GM23338 (cell line): Measurements from ENCODE around the gene ASPG. TPM values are rescaled to one million over a fixed set of nuclear protein-coding genes. Genes with fewer than 3 reads are reported as not detected.

Experiments
- ATAC-seq: fragments of 200-7000 bp; cut with Tn5 transposase; 3 replicates; pipeline ENCODE4 v1.9.1; 2020
- DNase-seq: peaks from one replicate; pipeline ENCODE4 v3.0.0-alpha.2; 2015; ENCODE audit warnings: low spot score
- H2AFZ ChIP-seq: fragments of 200-600 bp; sonication (generic); 2 replicates; pipeline ENCODE4 v1.8.0; 2016; ENCODE audit warnings: antibody characterized with exemption, mild to moderate bottlenecking, moderate library complexity
- H3F3A ChIP-seq: fragments of 200-600 bp; sonication (generic); replicated peaks from 2 replicates; pipeline ENCODE4 v1.8.0; 2017; ENCODE audit warnings: antibody characterized with exemption, mixed run types, low read depth
- H3K27ac ChIP-seq: fragments of 200-600 bp; sonication (generic); 2 replicates; pipeline ENCODE4 v1.6.1; 2016; ENCODE audit warnings: low read depth
- H3K27me3 ChIP-seq: fragments of 200-600 bp; sonication (generic); 2 replicates; pipeline ENCODE4 v1.8.0; 2016; ENCODE audit warnings: mild to moderate bottlenecking, mixed run types, moderate library complexity; ENCODE audit not compliant: insufficient read depth
- H3K36me3 ChIP-seq: fragments of 200-600 bp; sonication (generic); 2 replicates; pipeline ENCODE4 v1.8.0; 2016; ENCODE audit warnings: mild to moderate bottlenecking; ENCODE audit not compliant: insufficient read depth
- H3K4me1 ChIP-seq: fragments of 200-600 bp; sonication (generic); 2 replicates; pipeline ENCODE4 v1.8.0; 2016; ENCODE audit warnings: mild to moderate bottlenecking, moderate library complexity; ENCODE audit not compliant: insufficient read depth
- H3K4me2 ChIP-seq: fragments of 200-600 bp; sonication (generic); 2 replicates; pipeline ENCODE4 v1.7.1; 2017; ENCODE audit warnings: mixed run types
- H3K4me3 ChIP-seq: fragments of 200-600 bp; sonication (generic); 2 replicates; pipeline ENCODE4 v1.6.1; 2016; ENCODE audit warnings: mixed run types
- H3K79me2 ChIP-seq: fragments of 200-600 bp; sonication (generic); replicated peaks from 2 replicates; pipeline ENCODE4 v1.8.0; 2017; ENCODE audit warnings: mild to moderate bottlenecking; ENCODE audit not compliant: insufficient read depth
- H3K9me2 ChIP-seq: fragments of 200-600 bp; sonication (generic); 2 replicates; pipeline ENCODE4 v1.8.0; 2017; ENCODE audit not compliant: insufficient read depth
- H4K20me1 ChIP-seq: fragments of 200-600 bp; sonication (generic); replicated peaks from 2 replicates; pipeline ENCODE4 v1.8.0; 2017; ENCODE audit warnings: mild to moderate bottlenecking; ENCODE audit not compliant: insufficient read depth
- H3K27ac Mint-ChIP-seq: 2 replicates; pipeline ENCODE4 v1.8.0; 2020; ENCODE audit warnings: inconsistent platforms, mild to moderate bottlenecking, moderate library complexity, mixed read lengths
- H3K27me3 Mint-ChIP-seq: 3 replicates; pipeline ENCODE4 v1.8.0; 2022; ENCODE audit warnings: low read depth, mild to moderate bottlenecking, moderate library complexity, mixed read lengths, inconsistent platforms; ENCODE audit not compliant: insufficient read depth, poor library complexity
- H3K36me3 Mint-ChIP-seq: 3 replicates; pipeline ENCODE4 v1.8.0; 2021; ENCODE audit warnings: low read depth, mild to moderate bottlenecking, inconsistent platforms, moderate library complexity, mixed read lengths
- H3K4me1 Mint-ChIP-seq: 3 replicates; pipeline ENCODE4 v1.8.0; 2020; ENCODE audit warnings: mild to moderate bottlenecking, inconsistent platforms, mixed read lengths
- H3K4me3 Mint-ChIP-seq: 3 replicates; pipeline ENCODE4 v1.8.0; 2021; ENCODE audit warnings: moderate library complexity, mild to moderate bottlenecking, inconsistent platforms, mixed read lengths
- H3K9me3 Mint-ChIP-seq: 3 replicates; pipeline ENCODE4 v1.8.0; 2020; ENCODE audit warnings: moderate library complexity, mild to moderate bottlenecking, inconsistent platforms, mixed read lengths
- NANOG ChIP-seq: IDR thresholded peaks from 2 replicates; pipeline ENCODE4 v1.6.1; 2016; ENCODE audit warnings: antibody characterized with exemption, borderline replicate concordance
- POLR2AphosphoS5 ChIP-seq: IDR thresholded peaks from 2 replicates; pipeline ENCODE4 v1.6.1; 2016; ENCODE audit warnings: antibody characterized with exemption, low read depth
- REST ChIP-seq: IDR thresholded peaks from one replicate; pipeline ENCODE4 v1.6.1; 2018; ENCODE audit warnings: antibody characterized with exemption; ENCODE audit not compliant: unreplicated experiment
- STAT1 ChIP-seq: IDR thresholded peaks from one replicate; pipeline ENCODE4 v1.6.1; 2016; ENCODE audit warnings: antibody characterized with exemption; ENCODE audit not compliant: unreplicated experiment
- polyA plus RNA-seq: library from polyadenylated mRNA; unstranded; fragments of >200 nt; fragmentation: Nextera tagmentation; extraction: Ambion mirVana; gene quantifications from 2 replicates; pipeline ENCODE4 v1.2.1, GENCODE V29; 2016
- total RNA-seq: library from RNA; depleted of rRNA; stranded (reverse); fragments of >200 nt; shearing (Covaris generic); gene quantifications from 2 replicates; pipeline ENCODE4 v1.2.3, GENCODE V29; 2014
- TF ChIP-seq, protein P1 (sequence below): IDR thresholded peaks from 2 replicates; pipeline ENCODE4 v1.6.1; 2016; ENCODE audit warnings: antibody characterized with exemption
- TF ChIP-seq, protein P2 (sequence below): fragments of 250-450 bp; sonication (Bioruptor Pico); IDR thresholded peaks from 2 replicates; pipeline ENCODE4 v1.5.0; 2020; ENCODE audit warnings: mild to moderate bottlenecking, moderate library complexity

ASPG gene
- total and polyA plus RNA-seq, 2 experiments from 2014 or later, result 0.61 to 6.2 TPM

DNA sequence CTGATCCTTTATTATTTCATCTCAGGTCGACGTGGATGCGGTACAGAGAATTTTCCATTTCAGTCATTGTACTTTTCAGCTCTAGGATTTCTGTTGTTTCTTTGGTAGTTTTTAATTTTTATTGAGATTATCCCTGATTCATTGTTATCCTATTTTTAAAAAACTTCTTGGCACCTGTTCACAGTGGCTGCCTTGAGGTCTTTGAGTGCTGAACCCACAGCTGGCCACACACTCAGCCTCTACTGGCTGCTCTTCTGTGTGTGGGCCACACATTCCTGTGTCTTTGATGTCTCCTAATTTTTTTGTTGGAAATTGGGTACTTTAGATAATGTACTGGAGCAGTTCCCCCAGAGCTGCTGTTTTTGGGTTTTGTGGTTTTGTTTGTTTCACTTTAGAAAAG, 37.7 kb upstream of the ASPG start:
- H3K36me3 ChIP-seq, result no peaks in the 10 kb centered on the region
- no peaks in the 10 kb centered on the region for H4K20me1 ChIP-seq
- no peaks in the 10 kb centered on the region for H3F3A ChIP-seq
- Mint-ChIP-seq H3K9me3 (no peaks in the 10 kb centered on the region), H3K4me1 (no peaks in the 10 kb centered on the region), H3K27me3 (no peaks in the 10 kb centered on the region), H3K4me3 (no peak overlapping the region), H3K27ac (no peak overlapping the region), H3K36me3 (no peaks in the 10 kb centered on the region)
- H3K9me2 ChIP-seq, result no peaks in the 10 kb centered on the region
- no peaks in the 10 kb centered on the region for H3K27me3 ChIP-seq
- no peak overlapping the region for H3K27ac ChIP-seq
- no peaks in the 10 kb centered on the region for H3K79me2 ChIP-seq
- no peak overlapping the region for H3K4me3 ChIP-seq
- DNase-seq (no peak), ATAC-seq (no peak)
- no peak overlapping the region for H2AFZ ChIP-seq
- no peak overlapping the region for H3K4me2 ChIP-seq
- TF ChIP-seq, protein P1, sequence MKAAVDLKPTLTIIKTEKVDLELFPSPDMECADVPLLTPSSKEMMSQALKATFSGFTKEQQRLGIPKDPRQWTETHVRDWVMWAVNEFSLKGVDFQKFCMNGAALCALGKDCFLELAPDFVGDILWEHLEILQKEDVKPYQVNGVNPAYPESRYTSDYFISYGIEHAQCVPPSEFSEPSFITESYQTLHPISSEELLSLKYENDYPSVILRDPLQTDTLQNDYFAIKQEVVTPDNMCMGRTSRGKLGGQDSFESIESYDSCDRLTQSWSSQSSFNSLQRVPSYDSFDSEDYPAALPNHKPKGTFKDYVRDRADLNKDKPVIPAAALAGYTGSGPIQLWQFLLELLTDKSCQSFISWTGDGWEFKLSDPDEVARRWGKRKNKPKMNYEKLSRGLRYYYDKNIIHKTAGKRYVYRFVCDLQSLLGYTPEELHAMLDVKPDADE, result no peak
- TF ChIP-seq, protein P2, sequence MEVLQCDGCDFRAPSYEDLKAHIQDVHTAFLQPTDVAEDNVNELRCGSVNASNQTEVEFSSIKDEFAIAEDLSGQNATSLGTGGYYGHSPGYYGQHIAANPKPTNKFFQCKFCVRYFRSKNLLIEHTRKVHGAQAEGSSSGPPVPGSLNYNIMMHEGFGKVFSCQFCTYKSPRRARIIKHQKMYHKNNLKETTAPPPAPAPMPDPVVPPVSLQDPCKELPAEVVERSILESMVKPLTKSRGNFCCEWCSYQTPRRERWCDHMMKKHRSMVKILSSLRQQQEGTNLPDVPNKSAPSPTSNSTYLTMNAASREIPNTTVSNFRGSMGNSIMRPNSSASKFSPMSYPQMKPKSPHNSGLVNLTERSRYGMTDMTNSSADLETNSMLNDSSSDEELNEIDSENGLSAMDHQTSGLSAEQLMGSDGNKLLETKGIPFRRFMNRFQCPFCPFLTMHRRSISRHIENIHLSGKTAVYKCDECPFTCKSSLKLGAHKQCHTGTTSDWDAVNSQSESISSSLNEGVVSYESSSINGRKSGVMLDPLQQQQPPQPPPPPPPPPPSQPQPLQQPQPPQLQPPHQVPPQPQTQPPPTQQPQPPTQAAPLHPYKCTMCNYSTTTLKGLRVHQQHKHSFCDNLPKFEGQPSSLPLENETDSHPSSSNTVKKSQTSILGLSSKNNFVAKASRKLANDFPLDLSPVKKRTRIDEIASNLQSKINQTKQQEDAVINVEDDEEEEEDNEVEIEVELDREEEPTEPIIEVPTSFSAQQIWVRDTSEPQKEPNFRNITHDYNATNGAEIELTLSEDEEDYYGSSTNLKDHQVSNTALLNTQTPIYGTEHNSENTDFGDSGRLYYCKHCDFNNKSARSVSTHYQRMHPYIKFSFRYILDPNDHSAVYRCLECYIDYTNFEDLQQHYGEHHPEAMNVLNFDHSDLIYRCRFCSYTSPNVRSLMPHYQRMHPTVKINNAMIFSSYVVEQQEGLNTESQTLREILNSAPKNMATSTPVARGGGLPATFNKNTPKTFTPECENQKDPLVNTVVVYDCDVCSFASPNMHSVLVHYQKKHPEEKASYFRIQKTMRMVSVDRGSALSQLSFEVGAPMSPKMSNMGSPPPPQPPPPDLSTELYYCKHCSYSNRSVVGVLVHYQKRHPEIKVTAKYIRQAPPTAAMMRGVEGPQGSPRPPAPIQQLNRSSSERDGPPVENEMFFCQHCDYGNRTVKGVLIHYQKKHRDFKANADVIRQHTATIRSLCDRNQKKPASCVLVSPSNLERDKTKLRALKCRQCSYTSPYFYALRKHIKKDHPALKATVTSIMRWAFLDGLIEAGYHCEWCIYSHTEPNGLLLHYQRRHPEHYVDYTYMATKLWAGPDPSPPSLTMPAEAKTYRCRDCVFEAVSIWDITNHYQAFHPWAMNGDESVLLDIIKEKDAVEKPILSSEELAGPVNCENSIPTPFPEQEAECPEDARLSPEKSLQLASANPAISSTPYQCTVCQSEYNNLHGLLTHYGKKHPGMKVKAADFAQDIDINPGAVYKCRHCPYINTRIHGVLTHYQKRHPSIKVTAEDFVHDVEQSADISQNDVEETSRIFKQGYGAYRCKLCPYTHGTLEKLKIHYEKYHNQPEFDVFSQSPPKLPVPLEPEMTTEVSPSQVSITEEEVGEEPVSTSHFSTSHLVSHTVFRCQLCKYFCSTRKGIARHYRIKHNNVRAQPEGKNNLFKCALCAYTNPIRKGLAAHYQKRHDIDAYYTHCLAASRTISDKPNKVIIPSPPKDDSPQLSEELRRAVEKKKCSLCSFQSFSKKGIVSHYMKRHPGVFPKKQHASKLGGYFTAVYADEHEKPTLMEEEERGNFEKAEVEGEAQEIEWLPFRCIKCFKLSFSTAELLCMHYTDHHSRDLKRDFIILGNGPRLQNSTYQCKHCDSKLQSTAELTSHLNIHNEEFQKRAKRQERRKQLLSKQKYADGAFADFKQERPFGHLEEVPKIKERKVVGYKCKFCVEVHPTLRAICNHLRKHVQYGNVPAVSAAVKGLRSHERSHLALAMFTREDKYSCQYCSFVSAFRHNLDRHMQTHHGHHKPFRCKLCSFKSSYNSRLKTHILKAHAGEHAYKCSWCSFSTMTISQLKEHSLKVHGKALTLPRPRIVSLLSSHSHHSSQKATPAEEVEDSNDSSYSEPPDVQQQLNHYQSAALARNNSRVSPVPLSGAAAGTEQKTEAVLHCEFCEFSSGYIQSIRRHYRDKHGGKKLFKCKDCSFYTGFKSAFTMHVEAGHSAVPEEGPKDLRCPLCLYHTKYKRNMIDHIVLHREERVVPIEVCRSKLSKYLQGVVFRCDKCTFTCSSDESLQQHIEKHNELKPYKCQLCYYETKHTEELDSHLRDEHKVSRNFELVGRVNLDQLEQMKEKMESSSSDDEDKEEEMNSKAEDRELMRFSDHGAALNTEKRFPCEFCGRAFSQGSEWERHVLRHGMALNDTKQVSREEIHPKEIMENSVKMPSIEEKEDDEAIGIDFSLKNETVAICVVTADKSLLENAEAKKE (CRISPR knock-in tag), result no peak
- no peak for TF ChIP-seq STAT1
- TF ChIP-seq NANOG, result no peak
- no peak for TF ChIP-seq REST
- TF ChIP-seq POLR2AphosphoS5, result no peak
- H3K4me1 ChIP-seq, result no peaks in the 10 kb centered on the region
